ENCODE measurements around the gene ICAM1.

Gene ICAM1

GRCh38 chr19:10292789-10293636 is 22.1 kb downstream of the ICAM1 start:
- DNase-seq, result no peak

DNA sequence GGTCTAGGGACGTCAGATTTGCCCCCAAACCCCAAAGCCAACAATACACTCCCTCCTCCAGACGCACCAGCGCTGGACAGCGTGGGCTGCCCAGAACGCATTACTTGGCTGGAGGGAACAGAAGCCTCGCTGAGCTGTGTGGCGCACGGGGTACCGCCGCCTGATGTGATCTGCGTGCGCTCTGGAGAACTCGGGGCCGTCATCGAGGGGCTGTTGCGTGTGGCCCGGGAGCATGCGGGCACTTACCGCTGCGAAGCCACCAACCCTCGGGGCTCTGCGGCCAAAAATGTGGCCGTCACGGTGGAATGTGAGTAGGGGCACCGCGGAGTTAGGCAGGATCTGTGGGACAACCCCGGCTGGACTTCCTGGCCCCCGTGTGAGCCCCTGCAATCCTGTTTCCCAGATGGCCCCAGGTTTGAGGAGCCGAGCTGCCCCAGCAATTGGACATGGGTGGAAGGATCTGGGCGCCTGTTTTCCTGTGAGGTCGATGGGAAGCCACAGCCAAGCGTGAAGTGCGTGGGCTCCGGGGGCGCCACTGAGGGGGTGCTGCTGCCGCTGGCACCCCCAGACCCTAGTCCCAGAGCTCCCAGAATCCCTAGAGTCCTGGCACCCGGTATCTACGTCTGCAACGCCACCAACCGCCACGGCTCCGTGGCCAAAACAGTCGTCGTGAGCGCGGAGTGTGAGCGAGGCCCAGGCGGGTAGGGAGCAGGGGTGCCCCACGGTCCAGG is 22.9 kb downstream of the ICAM1 start:
- no peak for DNase-seq

DNA sequence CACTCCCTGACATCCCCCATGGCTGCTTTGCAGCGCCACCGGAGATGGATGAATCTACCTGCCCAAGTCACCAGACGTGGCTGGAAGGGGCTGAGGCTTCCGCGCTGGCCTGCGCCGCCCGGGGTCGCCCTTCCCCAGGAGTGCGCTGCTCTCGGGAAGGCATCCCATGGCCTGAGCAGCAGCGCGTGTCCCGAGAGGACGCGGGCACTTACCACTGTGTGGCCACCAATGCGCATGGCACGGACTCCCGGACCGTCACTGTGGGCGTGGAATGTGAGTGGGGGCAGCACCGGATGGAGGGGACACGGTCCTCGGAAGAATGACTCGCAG is 23.4 kb downstream of the ICAM1 start:
- no peak for DNase-seq

DNA sequence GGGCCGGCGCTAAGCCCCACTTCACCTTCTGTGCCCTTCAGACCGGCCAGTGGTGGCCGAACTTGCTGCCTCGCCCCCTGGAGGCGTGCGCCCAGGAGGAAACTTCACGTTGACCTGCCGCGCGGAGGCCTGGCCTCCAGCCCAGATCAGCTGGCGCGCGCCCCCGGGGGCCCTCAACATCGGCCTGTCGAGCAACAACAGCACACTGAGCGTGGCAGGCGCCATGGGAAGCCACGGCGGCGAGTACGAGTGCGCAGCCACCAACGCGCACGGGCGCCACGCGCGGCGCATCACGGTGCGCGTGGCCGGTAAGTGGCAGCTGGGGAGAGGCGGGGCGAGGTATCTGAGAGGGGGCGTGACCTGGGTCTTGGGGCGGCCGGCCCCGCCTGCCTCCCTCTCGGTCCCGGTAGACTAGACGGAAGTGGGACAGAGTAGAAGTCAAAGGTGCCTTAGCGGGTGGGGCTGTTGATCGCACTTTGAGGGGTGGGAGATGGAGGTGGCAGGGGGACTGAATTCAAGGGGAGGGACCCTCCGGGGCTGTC is 24.5 kb downstream of the ICAM1 start:
- peak in 1 of 56 donors; percentile 4 for DNase-seq

DNA sequence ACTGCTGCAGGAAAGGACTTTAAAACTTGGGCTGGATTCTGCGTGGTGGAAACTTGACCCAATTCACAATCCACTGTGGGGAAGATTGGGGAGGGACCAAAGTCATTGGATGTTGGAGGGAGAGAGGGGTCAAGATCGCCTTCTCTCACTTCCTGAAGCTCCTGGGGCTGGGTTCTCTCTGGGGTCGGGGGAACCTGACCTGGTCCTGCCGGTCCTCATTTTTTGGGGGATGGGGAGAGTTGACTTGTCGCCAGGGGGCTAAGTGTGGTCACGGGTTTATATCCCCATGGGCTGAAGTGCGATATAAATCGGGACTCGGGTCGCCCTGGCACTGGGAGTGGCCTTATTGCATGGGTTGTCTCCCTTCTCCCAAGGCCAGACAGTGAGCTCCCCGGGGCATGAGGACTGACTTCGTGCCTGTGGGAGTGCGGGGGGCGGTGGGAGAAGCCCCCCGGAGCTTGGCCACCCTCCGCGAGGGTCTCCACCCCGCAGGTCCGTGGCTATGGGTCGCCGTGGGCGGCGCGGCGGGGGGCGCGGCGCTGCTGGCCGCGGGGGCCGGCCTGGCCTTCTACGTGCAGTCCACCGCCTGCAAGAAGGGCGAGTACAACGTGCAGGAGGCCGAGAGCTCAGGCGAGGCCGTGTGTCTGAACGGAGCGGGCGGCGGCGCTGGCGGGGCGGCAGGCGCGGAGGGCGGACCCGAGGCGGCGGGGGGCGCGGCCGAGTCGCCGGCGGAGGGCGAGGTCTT is 25.1 kb downstream of the ICAM1 start:
- DNase-seq, result no peak

- peak in 21 of 56 donors; percentile 7 to 58 (median 25) for DNase-seq
Measured at GRCh38 chr19:10299545-10300458, 28.9 kb downstream of the ICAM1 start.

DNA sequence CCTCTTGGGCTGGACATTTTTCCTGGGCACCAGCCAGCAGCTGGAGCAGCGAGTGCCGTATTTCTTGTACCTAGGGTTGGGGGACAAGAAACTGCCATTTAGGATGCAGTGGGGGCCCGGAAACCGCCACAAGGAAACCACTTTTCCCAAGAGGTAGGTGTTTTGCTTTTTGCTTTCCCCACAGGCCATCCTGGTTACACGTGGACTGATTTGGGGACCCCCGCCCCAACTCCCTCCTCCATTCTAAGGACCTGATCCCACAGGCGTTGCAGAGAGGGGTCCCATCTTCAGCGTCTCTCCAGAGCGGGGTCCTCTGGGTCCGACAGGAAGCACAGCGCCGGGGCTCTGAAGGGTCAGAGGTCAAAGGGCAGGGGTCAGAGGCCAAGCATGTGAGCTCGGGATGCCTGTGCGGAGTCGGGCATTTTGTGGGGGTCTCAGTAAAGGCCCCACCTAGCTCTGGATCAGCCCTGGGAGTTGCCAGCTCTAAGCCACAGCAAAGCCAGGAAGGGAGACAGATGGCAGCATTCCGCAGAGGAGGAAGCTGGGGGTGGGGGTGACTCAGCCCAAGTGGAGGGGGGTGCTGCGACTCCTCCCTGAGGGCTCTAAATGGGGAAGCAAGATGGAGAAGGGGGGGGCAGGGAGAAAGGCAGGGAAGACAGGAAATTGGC is 34.4 kb downstream of the ICAM1 start:
- DNase-seq, result peak in 43 of 56 donors; percentile 2 to 72 (median 36)

DNA sequence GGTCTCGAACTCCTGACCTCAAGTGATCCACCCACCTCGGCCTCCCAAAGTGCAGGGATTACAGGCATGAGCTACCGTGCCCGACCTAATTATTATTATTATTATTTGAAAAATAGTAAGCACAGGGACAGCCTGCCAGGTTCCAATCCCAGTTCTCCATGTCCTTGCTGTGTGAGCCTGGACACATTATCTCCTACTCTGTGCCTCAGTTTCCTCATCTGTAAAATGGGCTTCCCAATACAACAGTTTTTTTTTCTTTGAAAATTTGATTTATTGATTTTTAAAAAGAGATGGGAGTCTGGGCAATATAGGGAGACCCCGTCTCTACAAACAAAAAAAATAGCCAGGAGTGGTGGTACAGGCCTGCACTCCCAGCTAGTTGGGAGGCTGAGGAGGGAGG is 35.4 kb downstream of the ICAM1 start:
- no peak for DNase-seq

GRCh38 chr19:10309423-10309822 is 38.5 kb downstream of the ICAM1 start, which contains the start of gene ZGLP1:
ZGLP1 (minus strand) TSS chr19:10309815.
- DNase-seq, result no peak

DNA sequence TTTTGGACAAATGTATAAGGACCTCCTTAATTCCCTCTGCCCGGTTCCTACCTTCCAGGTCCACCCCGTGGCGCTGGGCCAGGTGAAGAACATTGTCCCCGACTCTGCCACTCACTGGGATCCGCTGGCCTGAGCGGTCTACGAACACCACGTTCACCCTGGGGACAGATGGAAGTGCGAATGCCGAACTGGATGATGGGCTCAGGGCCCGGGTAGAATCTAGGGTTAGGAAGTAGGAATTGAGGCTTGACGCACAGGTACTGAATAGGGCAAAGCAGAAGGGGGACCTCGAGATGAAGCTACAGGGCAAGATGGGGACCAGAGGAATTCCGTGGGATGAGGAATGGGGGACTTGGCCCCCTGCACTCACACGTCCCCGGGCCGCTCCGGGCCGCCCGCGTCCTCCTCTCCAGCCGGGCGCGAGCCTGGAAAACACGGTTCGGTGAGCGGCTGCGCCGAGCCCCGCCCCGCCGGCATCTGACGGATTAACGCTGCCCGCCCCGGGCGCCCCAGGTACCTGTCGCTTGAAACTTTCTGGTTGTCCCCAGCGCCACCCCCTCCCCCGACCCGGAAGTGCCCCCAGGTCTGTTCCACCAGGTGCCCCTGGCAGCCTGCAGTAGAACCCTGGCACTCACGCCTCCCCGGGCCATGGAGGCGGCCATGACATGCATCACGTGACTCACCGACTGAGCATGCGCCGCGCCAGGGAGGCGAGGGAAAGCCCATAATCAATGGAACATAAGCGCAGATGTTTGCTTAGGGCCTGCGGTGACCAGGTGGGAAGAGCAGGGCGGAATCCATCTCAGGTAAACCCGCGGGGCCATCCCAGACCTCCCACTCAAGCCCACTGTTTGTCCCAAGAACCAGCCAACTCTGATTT is 44.7 kb downstream of the ICAM1 start, which contains the start of gene FDX2:
Gene FDX2 (minus strand): TSS at position 681 of the 880 bp plus-strand sequence. CDS start 19 bp downstream, at position 662.
- peak in 55 of 56 donors; percentile 8 to 93 (median 80) for DNase-seq

DNA sequence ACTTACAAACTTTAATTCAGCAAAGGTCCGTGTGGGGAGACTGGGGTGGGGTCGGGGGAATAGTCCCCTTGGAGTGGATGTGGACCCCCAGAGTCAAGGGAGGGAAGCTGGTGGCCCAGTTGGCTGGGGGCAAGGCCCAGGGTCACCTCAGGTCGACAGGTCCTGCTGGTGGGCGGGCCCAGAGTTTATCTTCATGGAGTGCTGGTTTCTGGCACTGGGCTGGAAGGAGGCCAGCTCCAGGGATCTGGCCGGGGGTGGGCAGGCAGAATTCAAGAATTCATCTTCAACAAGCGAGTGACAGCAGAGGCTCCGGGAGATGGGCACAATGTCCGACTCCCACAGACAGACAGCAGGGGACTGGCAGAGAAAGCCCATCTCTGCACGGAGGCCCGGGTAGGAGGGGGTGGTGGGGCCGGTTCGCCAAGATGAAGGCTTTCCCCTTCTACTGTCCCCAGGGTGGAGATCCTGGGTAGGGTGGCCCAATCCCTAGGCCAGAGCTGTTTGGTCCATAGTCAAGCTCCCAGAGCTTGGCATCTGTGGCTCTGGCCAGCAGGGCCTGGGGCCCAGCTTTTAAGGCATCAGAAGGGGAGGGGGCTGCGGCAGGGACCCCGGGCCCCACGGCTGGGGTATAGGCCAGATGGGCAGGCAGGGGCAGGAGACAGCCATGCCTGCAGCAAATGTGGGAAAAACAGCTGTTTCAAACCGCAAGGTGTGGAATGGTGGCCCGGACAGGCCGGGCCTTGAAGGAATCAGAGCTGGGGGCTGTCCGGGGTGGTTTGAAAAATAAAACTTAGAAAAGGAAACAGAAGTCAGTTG is 45.5 kb downstream of the ICAM1 start:
- DNase-seq, result peak in 6 of 56 donors; percentile 12 to 41 (median 32)

- DNase-seq, result no peak
Measured at GRCh38 chr19:10317045-10317856, 46.3 kb downstream of the ICAM1 start.

DNA sequence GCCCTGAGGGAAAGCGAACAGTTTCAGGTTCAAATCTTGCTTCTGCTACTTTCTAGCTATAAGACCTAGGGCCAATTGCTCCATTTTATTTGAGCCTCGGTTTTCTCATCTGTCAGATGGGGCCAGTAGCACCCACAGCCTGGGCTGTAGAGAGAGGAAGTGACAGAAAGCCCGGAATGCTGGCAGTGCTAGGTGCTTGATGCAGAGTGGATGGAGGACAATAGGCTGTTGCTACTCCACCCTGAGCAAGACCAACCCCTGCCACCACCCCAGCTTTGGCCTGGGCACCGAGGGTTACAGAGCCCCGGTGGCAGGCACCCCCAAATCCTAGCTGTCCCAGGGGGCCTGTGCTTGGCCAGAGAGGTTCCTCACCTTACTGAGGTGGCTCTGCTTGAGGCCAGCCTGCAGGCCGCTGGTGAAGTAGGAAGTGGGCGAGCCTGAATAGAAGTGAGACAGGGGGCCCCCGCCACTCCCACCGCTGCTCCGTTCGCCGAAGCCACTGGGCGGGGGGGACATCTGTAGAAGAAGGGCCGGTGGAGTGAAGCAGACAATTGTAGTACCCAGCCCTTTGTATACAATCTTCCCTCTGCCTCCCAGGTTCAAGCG is 47.0 kb downstream of the ICAM1 start:
- no peak for DNase-seq

- DNase-seq, result no peak
Measured at GRCh38 chr19:10318807-10319682, 48.1 kb downstream of the ICAM1 start.
